IMR-90 (cell line): ENCODE data around the gene ABCG8. TPM values are rescaled to one million over a fixed set of nuclear protein-coding genes. Genes with fewer than 3 reads are reported as not detected.

Experiments used
- ATAC-seq: fragments of 200-7000 bp; cut with Tn5 transposase; 2 replicates; pipeline ENCODE4 v1.9.1; 2020; ENCODE audit warnings: low read depth, mild to moderate bottlenecking, moderate library complexity
- BruUV-seq: library from RNA; stranded (reverse); fragments of 400-500 nt; replicated peaks from 2 replicates; lab custom pipeline; 2021; lab: Mats Ljungman, UMichigan
- CTCF ChIA-PET: fragments of 300-600 bp; formaldehyde crosslinking; extraction: SDS; loops from one replicate; lab custom pipeline; 2021; ENCODE audit warnings: antibody characterized with exemption; lab: Yijun Ruan, JAX
- POLR2A ChIA-PET: fragments of 300-600 bp; sonication (Branson Sonifier 250); formaldehyde crosslinking; loops from one replicate; lab custom pipeline; 2022; ENCODE audit warnings: antibody characterized with exemption; ENCODE audit not compliant: unreplicated experiment; lab: Charles Lee
- DNase-seq: peaks from one replicate; pipeline ENCODE4 v3.0.0; 2013
- H2AFZ ChIP-seq: replicated peaks from 2 replicates; pipeline ENCODE3; 2013; ENCODE audit warnings: low read length, mild to moderate bottlenecking; ENCODE audit not compliant: poor library complexity
- H2AK5ac ChIP-seq: 2 replicates; pipeline ENCODE4 v1.6.1; 2013; ENCODE audit warnings: low read depth, low read length, inconsistent platforms
- H2AK9ac ChIP-seq: replicated peaks from 2 replicates; pipeline ENCODE3; 2013; ENCODE audit warnings: mild to moderate bottlenecking, low read depth, low read length, moderate library complexity; ENCODE audit not compliant: poor library complexity
- H2BK120ac ChIP-seq: 2 replicates; pipeline ENCODE4 v1.6.1; 2013; ENCODE audit warnings: low read depth, low read length, inconsistent platforms
- H2BK15ac ChIP-seq: 3 replicates; pipeline ENCODE4 v1.6.1; 2013; ENCODE audit warnings: low read depth, low read length, inconsistent platforms
- H2BK20ac ChIP-seq: 2 replicates; pipeline ENCODE4 v1.6.1; 2013; ENCODE audit warnings: low read depth, mild to moderate bottlenecking, inconsistent platforms, low read length, moderate library complexity
- H2BK5ac ChIP-seq: 2 replicates; pipeline ENCODE4 v1.6.1; 2013; ENCODE audit warnings: mild to moderate bottlenecking, low read depth, low read length, inconsistent platforms; ENCODE audit not compliant: poor library complexity, severe bottlenecking
- H3K14ac ChIP-seq: replicated peaks from 2 replicates; pipeline ENCODE4 v1.6.1; 2013; ENCODE audit warnings: low read depth, low read length, inconsistent platforms
- H3K18ac ChIP-seq: 2 replicates; pipeline ENCODE4 v1.6.1; 2013; ENCODE audit warnings: low read depth, low read length, control low read depth
- H3K23ac ChIP-seq: 2 replicates; pipeline ENCODE4 v1.6.1; 2013; ENCODE audit warnings: low read depth, low read length, inconsistent platforms
- H3K27ac ChIP-seq: 2 replicates; pipeline ENCODE4 v1.5.1; 2013; ENCODE audit warnings: mild to moderate bottlenecking, control low read depth, low read length; ENCODE audit not compliant: insufficient read depth
- H3K27me3 ChIP-seq: 2 replicates; pipeline ENCODE4 v1.6.1; 2013; ENCODE audit warnings: low read length; ENCODE audit not compliant: control insufficient read depth, insufficient read depth
- H3K36me3 ChIP-seq: 2 replicates; pipeline ENCODE4 v1.6.1; 2013; ENCODE audit warnings: low read length, mixed read lengths; ENCODE audit not compliant: control insufficient read depth, insufficient read depth
- H3K4ac ChIP-seq: 2 replicates; pipeline ENCODE4 v1.6.1; 2013; ENCODE audit warnings: low read depth, low read length, inconsistent platforms
- H3K4me1 ChIP-seq: 2 replicates; pipeline ENCODE4 v1.6.1; 2013; ENCODE audit warnings: low read length, mixed read lengths; ENCODE audit not compliant: control insufficient read depth, insufficient read depth
- H3K4me2 ChIP-seq: 2 replicates; pipeline ENCODE4 v1.6.1; 2013; ENCODE audit warnings: low read depth, mild to moderate bottlenecking, control low read depth, low read length, moderate library complexity
- H3K4me3 ChIP-seq: 2 replicates; pipeline ENCODE4 v1.5.1; 2013; ENCODE audit warnings: low read depth, mild to moderate bottlenecking, control low read depth, low read length, moderate library complexity; ENCODE audit not compliant: insufficient read depth
- H3K56ac ChIP-seq: 2 replicates; pipeline ENCODE4 v1.6.1; 2013; ENCODE audit warnings: low read length, inconsistent platforms; ENCODE audit not compliant: insufficient read depth; ENCODE audit errors: extremely low read depth
- H3K79me1 ChIP-seq, 2 experiments: 2 replicates each; pipeline ENCODE4 v1.6.1; 2013; ENCODE audit warnings: low read length in 2 of 2, inconsistent platforms in 1 of 2, low read depth in 1 of 2
- H3K9ac ChIP-seq: 2 replicates; pipeline ENCODE4 v1.6.1; 2013; ENCODE audit warnings: low read depth, low read length, control low read depth
- H3K9me1 ChIP-seq: 2 replicates; pipeline ENCODE4 v1.6.1; 2013; ENCODE audit warnings: low read length, inconsistent platforms; ENCODE audit not compliant: insufficient read depth
- H3K9me3 ChIP-seq: 2 replicates; pipeline ENCODE4 v1.6.1; 2013; ENCODE audit warnings: low read length; ENCODE audit not compliant: control insufficient read depth, insufficient read depth
- H4K20me1 ChIP-seq: 2 replicates; pipeline ENCODE4 v1.6.1; 2013; ENCODE audit warnings: low read length, inconsistent platforms; ENCODE audit not compliant: insufficient read depth
- H4K5ac ChIP-seq: 2 replicates; pipeline ENCODE4 v1.6.1; 2013; ENCODE audit warnings: mild to moderate bottlenecking, low read depth, low read length, control low read depth
- H4K8ac ChIP-seq, 2 experiments: 2 replicates each; pipeline ENCODE4 v1.6.1; 2013; ENCODE audit warnings: low read depth in 2 of 2, low read length in 2 of 2, control low read depth in 1 of 2, inconsistent platforms in 1 of 2
- H4K91ac ChIP-seq: 2 replicates; pipeline ENCODE4 v1.6.1; 2013; ENCODE audit warnings: low read depth, low read length, inconsistent platforms; ENCODE audit not compliant: insufficient read depth
- MAFK ChIP-seq: IDR thresholded peaks from 2 replicates; pipeline ENCODE4 v1.6.1; 2012; ENCODE audit warnings: low read depth, low read length, improper control_type of control experiment
- RAD21 ChIP-seq: IDR thresholded peaks from 2 replicates; pipeline ENCODE4 v1.6.1; 2012; ENCODE audit warnings: low read length, improper control_type of control experiment
- WGBS, 2 experiments: methylation state at CpG; one replicate each; pipeline versions ENCODE4 v1.1.5 to v1.1.7; 2013; ENCODE audit warnings: missing lambda C conversion rate in 2 of 2; ENCODE audit not compliant: insufficient read length in 1 of 2; ENCODE audit errors: extremely low coverage in 2 of 2; 5-methylcytosine and 5-hydroxymethylcytosine counted together
- dilution Hi-C: fragments of 300-500 bp; cut with HindIII; formaldehyde crosslinking; loops from one replicate; pipeline ENCODE4 v1.14.3; 2018; ENCODE audit warnings: low sequenced_read_pairs; ENCODE audit not compliant: unreplicated experiment
- in situ Hi-C: fragments of 300-500 bp; cut with MboI; formaldehyde crosslinking; loops from 3 replicates; pipeline ENCODE4 v1.14.3; 2019; ENCODE audit warnings: low sequenced_read_pairs, inconsistent platforms, mixed read lengths
- intact Hi-C: fragments of 100-400 bp; cut with micrococcal nuclease; formaldehyde crosslinking; loops from 2 replicates; pipeline ENCODE4 v1.10.0; 2022
- polyA plus RNA-seq, 3 experiments: library from polyadenylated mRNA; depleted of rRNA; stranded (reverse); fragments of >200 nt; gene quantifications; 2 replicates each; pipeline ENCODE4 v1.2.3, GENCODE V29; 2012; ENCODE audit warnings: low replicate concordance in 1 of 3
- total RNA-seq: library from RNA; depleted of rRNA; stranded (reverse); fragments of >200 nt; gene quantifications from 2 replicates; pipeline ENCODE4 v1.2.3, GENCODE V29; 2012
- TF ChIP-seq, protein P1 (sequence below): fragments of 150-350 bp; IDR thresholded peaks from 2 replicates; pipeline ENCODE4 v1.6.1; 2017; ENCODE audit warnings: mild to moderate bottlenecking, antibody characterized with exemption, low read length, low read depth

The ABCG8 gene
- total and polyA plus RNA-seq, 2 of the 4 experiments (the other 2 are of a cell fraction), result not detected

DNA sequence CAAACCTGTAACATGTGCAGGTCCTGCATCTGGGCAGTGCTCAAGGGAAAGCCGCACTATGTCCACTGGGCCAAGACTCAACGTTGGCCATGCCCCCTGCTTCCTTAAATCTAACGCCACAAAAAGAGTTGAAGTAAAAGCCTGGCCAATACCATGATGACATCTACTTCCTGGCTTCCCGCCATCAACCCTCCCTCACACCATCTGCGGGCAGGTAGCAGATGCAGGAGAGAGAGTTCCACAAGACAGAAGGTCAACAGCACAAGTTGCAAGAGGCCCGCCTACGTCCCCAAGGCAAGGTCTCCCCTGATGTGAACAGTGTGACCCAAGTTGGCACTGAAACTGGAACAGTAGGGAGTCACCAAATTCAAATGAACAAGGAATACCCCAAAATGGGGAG, 48.4 kb downstream of the ABCG8 start:
- no peak overlapping the region for H2AK5ac ChIP-seq

More for the DNA sequence above, 48.4 kb downstream of the ABCG8 start:
- H3K79me1 ChIP-seq, result no peaks in the 10 kb centered on the region; a peak in 1 of 4 replicates
- no peak overlapping the region for H2BK20ac ChIP-seq
- no peak overlapping the region for H3K4me3 ChIP-seq
- no CpG with 5 or more reads among the region's 7 CpGs for WGBS, 2 experiments
- TF ChIP-seq, protein P1, sequence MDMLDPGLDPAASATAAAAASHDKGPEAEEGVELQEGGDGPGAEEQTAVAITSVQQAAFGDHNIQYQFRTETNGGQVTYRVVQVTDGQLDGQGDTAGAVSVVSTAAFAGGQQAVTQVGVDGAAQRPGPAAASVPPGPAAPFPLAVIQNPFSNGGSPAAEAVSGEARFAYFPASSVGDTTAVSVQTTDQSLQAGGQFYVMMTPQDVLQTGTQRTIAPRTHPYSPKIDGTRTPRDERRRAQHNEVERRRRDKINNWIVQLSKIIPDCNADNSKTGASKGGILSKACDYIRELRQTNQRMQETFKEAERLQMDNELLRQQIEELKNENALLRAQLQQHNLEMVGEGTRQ, result no peak
- no peak for TF ChIP-seq RAD21
- TF ChIP-seq MAFK, result no peak
- no peak overlapping the region for H2BK15ac ChIP-seq
- no peaks in the 10 kb centered on the region for H4K20me1 ChIP-seq
- no peak overlapping the region for H2BK5ac ChIP-seq
- no peak overlapping the region for H3K9ac ChIP-seq
- H4K8ac ChIP-seq, result no peak overlapping the region
- H2BK120ac ChIP-seq, result no peak overlapping the region
- no TSS peak for BruUV-seq
- no peak overlapping the region for H4K5ac ChIP-seq
- CTCF ChIA-PET, result no interaction called here
- no peak overlapping the region for H3K14ac ChIP-seq
- H3K56ac ChIP-seq, result no peak overlapping the region
- H2AFZ ChIP-seq, result no peak overlapping the region
- H3K9me1 ChIP-seq, result peaks cover 1% of the 10 kb centered on the region; the same call in 1 of the 2 replicates
- peaks cover 28% of the 10 kb centered on the region for H3K36me3 ChIP-seq
- no peak overlapping the region for H3K18ac ChIP-seq
- intact Hi-C loops (no loop called here), dilution Hi-C loops (no loop called here), in situ Hi-C loops (no loop called here)
- no peak overlapping the region for H3K4me2 ChIP-seq
- H4K91ac ChIP-seq, result no peak overlapping the region
- no peak overlapping the region for H2AK9ac ChIP-seq
- POLR2A ChIA-PET, result no interaction called here
- H3K4ac ChIP-seq, result no peak overlapping the region
- peaks cover 3% of the 10 kb centered on the region for H3K4me1 ChIP-seq
- DNase-seq (no peak), ATAC-seq (no peak)
- H3K9me3 ChIP-seq, result no peaks in the 10 kb centered on the region
- H3K23ac ChIP-seq, result no peak overlapping the region
- H3K27ac ChIP-seq, result no peak overlapping the region
- H3K27me3 ChIP-seq, result no peaks in the 10 kb centered on the region
